GM10266 (cell line): ENCODE data around the gene GALR2.
"Not testable (repeated sequence)": the region's sequence is repeated elsewhere in the genome, so short reads cannot be mapped to it uniquely, and the experiment has no call there.

Experiments used
- DNase-seq: peaks from one replicate; pipeline ENCODE4 v3.0.0; 2012; ENCODE audit errors: extremely low spot score
- TF ChIP-seq, protein P1 (sequence below): IDR thresholded peaks from 2 replicates; pipeline ENCODE4 v1.5.1; 2012; ENCODE audit warnings: mild to moderate bottlenecking, low read depth; ENCODE audit not compliant: control insufficient read depth, insufficient read depth; ENCODE audit errors: missing control alignments

Gene GALR2

DNA sequence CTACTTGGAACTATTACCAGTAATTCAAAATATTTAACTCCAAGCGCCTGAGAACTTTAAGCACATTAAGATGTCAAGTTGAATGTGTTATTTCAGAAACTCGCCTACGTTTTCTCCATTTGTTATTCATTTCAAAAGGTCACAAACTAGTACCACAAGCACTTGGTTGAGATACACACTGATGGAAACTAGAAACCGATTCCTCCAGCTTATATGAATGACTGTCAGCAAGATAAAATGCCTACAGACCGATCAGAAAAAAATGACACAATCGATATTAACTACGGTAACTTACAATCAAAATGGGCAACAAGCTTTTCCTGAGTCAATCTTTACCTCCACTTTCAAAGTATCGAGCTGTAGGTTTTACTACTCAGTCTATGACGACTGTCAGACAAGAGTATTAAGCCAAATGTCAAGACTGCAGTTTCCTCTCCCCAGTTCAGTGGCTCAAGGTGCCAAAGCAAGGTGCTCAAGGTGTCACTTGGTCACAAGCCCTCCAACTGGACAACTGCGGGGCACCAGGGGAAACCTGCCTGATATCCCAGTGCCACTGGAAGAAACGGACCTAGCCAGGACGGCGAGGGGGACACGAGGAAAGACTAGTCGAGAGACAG is 2.9 kb upstream of the GALR2 start:
- peak; percentile 77 for DNase-seq
- TF ChIP-seq, protein P1, sequence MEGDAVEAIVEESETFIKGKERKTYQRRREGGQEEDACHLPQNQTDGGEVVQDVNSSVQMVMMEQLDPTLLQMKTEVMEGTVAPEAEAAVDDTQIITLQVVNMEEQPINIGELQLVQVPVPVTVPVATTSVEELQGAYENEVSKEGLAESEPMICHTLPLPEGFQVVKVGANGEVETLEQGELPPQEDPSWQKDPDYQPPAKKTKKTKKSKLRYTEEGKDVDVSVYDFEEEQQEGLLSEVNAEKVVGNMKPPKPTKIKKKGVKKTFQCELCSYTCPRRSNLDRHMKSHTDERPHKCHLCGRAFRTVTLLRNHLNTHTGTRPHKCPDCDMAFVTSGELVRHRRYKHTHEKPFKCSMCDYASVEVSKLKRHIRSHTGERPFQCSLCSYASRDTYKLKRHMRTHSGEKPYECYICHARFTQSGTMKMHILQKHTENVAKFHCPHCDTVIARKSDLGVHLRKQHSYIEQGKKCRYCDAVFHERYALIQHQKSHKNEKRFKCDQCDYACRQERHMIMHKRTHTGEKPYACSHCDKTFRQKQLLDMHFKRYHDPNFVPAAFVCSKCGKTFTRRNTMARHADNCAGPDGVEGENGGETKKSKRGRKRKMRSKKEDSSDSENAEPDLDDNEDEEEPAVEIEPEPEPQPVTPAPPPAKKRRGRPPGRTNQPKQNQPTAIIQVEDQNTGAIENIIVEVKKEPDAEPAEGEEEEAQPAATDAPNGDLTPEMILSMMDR, result no peak

DNA sequence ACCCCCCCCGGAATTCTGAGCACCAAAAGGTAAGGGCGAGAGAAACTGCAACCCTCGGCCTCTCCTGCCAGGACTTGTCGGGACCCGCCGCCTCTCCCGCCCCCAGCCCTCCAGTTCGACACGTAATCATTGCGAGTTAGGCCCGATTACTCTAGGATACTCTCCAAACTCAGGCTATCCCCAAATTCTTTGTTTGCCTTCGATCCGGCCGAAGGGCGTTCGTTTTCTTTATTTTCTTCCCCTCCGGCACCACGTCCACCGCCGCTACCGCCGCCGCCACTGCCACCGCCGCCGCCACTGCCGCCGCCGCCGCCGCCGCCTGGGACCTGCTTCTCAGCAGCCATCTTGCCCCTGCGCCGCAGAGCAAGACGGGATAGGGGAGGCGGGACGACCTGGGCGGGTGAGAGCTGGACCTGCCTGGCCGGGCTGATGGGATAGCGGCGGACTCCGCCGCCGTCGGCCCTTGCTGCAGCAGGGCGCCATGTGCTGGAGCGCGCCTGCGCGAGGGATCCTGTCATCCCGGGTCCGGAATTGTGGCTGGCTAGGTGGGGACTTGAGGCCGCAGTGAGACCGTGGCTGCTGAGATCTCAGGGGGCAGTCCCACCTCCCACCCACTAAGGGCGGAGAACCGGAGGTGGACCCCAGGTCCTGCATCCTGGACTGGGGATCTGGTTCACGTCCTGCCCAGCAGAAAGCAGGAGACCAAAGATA is 2.3 kb upstream of the GALR2 start, which contains the start of gene SRP68:
TSS of gene SRP68 (minus strand) at position 370 of the 711 bp plus-strand sequence. CDS start at position 344, 26 bp downstream.
- peak; percentile 97 for DNase-seq
- TF ChIP-seq, protein P1, result no peak

DNA sequence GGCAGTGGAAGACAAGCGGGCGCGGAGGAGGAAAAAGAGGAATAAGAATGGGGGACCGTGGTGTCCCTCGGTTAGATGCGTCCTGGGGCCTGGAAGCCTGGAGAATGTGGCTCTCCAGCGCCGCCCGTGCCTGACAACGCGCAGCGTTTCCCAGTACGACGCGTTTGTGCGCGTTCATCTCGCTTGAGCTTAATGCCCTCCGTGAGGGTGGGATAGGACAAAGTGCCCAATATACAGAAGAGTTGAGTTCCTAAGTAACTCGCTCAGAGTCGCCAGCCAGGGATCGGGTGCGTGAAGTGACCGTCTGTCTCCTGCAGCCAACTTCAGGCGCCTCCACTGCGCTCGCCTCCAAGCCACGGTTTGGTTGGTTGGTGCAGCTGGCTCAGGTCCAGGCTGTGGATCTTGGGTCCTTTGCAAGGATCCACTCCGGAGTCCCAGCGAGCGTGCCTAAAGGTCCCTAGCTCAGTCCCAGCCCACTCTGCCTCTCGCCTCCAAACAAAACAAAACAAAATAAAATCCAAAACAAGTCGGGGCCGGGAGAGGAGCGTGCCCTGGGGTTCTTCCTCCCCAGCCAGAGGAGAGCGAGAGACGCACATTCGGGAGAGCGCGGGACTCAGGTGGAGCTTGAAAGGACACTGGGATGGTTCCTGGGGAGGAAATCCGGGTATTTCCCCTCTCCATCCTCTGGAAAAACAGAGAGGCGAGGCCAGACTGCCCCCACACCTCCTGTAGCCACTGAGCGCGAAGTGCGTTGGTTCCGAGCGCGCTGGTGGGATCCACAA is 974 bp downstream of the GALR2 start:
- DNase-seq, result peak; percentile 38
- TF ChIP-seq, protein P1, result peak; percentile 3

DNA sequence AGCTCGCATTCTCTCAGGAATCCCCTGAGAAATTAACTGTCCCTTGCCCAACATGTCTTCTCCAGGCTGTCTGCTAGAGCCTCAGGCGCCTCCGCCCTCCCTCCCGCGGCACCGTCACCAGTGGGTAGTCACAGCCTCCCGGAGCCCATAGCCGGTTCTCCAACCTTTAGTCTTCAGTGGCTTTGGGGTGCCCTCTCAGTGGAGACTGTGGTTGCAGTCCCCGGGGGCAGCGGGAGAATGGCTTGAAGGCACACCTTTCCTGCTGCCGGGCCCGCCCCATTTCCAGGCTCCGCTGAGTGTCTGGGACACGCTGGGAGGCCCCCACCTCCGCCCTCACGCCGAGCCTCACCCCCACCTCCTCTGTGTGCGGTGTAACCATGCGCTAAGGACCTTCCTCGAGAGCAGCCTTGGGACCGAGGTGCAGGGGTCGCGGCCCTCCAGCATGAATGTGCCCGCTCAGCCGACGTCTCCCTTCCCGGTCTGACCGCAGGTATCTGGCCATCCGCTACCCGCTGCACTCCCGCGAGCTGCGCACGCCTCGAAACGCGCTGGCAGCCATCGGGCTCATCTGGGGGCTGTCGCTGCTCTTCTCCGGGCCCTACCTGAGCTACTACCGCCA is 1.7 kb downstream of the GALR2 start:
- no peak for DNase-seq

DNA sequence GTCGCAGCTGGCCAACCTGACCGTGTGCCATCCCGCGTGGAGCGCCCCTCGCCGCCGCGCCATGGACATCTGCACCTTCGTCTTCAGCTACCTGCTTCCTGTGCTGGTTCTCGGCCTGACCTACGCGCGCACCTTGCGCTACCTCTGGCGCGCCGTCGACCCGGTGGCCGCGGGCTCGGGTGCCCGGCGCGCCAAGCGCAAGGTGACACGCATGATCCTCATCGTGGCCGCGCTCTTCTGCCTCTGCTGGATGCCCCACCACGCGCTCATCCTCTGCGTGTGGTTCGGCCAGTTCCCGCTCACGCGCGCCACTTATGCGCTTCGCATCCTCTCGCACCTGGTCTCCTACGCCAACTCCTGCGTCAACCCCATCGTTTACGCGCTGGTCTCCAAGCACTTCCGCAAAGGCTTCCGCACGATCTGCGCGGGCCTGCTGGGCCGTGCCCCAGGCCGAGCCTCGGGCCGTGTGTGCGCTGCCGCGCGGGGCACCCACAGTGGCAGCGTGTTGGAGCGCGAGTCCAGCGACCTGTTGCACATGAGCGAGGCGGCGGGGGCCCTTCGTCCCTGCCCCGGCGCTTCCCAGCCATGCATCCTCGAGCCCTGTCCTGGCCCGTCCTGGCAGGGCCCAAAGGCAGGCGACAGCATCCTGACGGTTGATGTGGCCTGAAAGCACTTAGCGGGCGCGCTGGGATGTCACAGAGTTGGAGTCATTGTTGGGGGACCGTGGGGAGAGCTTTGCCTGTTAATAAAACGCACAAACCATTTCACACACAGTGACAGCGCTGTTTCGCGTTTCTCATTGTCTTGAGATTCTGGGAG is 2.4 kb downstream of the GALR2 start:
- DNase-seq, result no peak
- TF ChIP-seq, protein P1, result no peak

More for the DNA sequence above, 1.7 kb downstream of the GALR2 start:
- TF ChIP-seq, protein P1, result no peak

DNA sequence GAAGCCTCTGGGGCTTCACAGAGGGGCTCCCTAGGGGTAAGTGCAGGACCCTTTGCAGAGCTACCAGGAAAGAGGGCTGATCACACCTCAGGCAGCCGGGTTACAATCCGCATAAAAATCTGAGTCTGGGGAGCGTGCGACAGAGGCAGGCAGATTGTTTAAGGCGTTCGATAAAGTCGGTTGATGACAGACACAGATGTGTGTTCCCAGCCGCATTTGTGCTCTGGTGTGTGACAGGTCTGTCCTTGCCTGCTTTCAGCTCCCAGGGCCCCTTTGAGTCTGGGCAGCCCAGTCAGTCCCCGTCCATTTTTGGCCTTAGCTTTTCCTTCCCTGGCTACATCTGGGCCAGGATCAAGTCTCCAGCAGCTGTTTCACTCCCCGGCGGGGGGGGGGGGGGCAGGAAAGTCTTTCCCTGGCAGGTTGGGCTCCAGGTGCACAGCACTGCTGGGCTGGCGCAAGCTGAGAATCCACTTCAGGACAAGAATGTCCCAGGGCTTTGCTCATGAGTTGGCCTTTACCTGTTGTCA is 3.1 kb downstream of the GALR2 start:
- TF ChIP-seq, protein P1, result no peak
- no peak for DNase-seq

DNA sequence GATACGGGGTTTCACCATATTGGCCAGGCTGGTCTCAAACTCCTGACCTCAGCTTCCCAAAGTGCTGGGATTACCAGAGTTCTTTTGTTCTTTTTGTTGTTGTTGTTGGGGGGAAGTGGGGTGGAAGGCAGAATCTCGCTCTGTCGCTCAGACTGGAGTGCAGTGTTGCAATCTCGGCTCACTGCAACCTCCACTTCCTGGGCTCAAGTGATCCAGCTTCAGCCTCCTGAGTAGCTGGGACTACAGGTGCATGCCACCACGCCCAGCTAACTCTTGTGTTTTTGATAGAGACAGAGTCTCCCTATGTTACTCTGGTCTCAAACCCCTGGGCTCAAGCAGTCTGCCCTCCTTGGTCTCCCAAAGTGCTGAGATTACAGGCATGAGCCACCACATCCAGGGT is 3.8 kb downstream of the GALR2 start:
- DNase-seq, result not testable (repeated sequence)
